ENCODE measurements around the gene TMEM238L. TPM values are rescaled to one million over a fixed set of nuclear protein-coding genes. Genes with fewer than 3 reads are reported as not detected.

The TMEM238L gene
- total RNA-seq, 4 donors from 2014 or later, result 0.22 TPM; not detected in 3

DNA sequence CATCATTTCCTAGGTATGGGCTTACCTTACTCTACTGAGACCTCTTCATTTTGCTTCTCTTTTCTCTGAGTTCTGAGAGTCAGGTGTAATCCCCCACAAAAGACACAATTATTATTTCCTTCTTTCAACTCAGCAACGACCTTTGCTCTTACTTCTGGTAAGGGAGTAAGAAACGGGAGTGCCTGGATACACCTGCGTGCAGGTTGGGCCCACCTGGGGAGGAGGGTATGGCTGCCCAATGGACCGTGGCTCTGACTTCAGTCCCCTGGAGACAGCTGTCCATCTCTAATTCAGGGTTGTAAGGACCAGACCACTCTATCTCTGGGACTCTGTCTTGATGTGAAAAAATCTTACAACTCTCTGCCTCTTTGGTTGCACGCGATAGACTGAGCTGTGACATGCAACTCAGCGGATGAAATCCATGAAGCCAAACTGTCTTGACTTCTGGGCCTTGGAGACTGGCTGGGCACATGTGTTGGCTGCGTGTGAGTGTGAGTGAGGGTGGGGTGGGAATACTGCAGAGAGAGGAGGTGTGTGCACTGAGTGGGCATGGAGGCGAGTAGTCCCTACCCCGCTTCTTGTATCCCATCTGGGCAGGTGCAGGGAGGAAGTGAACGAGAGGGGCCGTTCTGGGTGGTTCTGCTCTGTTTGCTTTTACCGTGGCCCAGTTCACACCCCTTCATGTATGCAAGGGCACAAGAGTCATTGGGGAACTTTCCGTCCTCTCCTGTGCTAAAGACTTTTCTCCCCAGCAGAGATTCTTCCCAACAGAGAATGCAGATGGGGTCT is 1.2 kb downstream of the TMEM238L start:
- Histone ChIP-seq H3K4me3 (no peak overlapping the region), H3K27ac (no peak overlapping the region), H3K36me3 (no peaks in the 10 kb centered on the region), H3K9me3 (no peaks in the 10 kb centered on the region), H3K4me1 (peaks cover 4 to 7% of the 10 kb centered on the region in 2 donors), H3K27me3 (no peaks in the 10 kb centered on the region)
- in situ Hi-C loops (cut with MboI; ENCODE audit: low sequenced_read_pairs in 4 of 4) (no loop called here), intact Hi-C loops (cut with DNase I; ENCODE audit: low total_unique reads) (no loop called here)
- no peak for DNase-seq
- no peak for TF ChIP-seq POLR2A (IDR thresholded peaks at IDR 0.05)
- no peak for TF ChIP-seq CTCF (IDR thresholded peaks at IDR 0.05 in 4 of 5, conservative IDR thresholded peaks at IDR 0.05 in 1 of 5)
- no peak for ATAC-seq

GRCh38 chr17:10799407-10799806 is 4.5 kb downstream of the TMEM238L start:
- H3K4me1 ChIP-seq, result peaks cover 4 to 7% of the 10 kb centered on the region in 2 donors
- no peak for TF ChIP-seq CTCF (IDR thresholded peaks at IDR 0.05 in 4 of 5, conservative IDR thresholded peaks at IDR 0.05 in 1 of 5)
- TF ChIP-seq POLR2A (IDR thresholded peaks at IDR 0.05), result no peak
- H3K9me3 ChIP-seq, result no peaks in the 10 kb centered on the region
- no peaks in the 10 kb centered on the region for H3K27me3 ChIP-seq
- no peaks in the 10 kb centered on the region for H3K36me3 ChIP-seq
- no peak for ATAC-seq
- H3K4me3 ChIP-seq, result no peak overlapping the region
- no peak for DNase-seq
- no peak overlapping the region for H3K27ac ChIP-seq
- intact Hi-C loops (cut with DNase I; ENCODE audit: low total_unique reads), result loop anchor here (5.0 kb wide), 1 partner anchor 48 kb away; no protein-coding TSS in a partner anchor
- in situ Hi-C loops (cut with MboI; ENCODE audit: low sequenced_read_pairs in 4 of 4), result no loop called here

DNA sequence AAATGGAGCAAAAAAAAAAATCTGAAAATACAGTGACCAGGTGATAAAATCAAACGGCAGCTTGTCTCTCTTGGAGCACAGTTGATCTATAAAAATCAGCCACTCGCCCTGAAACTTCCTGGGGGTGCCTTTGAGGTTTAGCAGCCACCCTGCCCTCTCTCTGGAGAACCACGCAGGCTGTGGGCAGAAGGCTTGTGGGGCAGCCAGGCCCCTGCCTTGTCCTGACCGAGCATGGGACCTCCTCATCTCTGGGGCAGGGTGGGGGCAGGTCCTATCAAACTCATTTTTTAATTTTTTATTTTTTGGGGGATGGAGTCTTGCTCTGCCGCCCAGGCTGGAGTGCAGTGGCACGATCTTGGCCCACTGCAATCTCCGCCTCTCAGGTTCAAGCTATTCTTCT is 5.0 kb downstream of the TMEM238L start:
- no peak overlapping the region for H3K4me3 ChIP-seq
- H3K27ac ChIP-seq, result no peak overlapping the region
- H3K36me3 ChIP-seq, result no peaks in the 10 kb centered on the region
- TF ChIP-seq POLR2A (IDR thresholded peaks at IDR 0.05) (no peak), CTCF (IDR thresholded peaks at IDR 0.05 in 4 of 5, conservative IDR thresholded peaks at IDR 0.05 in 1 of 5) (no peak)
- no peak for ATAC-seq
- no peak for DNase-seq
- in situ Hi-C loops (cut with MboI; ENCODE audit: low sequenced_read_pairs in 4 of 4) (no loop called here), intact Hi-C loops (cut with DNase I; ENCODE audit: low total_unique reads) (loop anchor here (5.0 kb wide), 1 partner anchor 48 kb away; no protein-coding TSS in a partner anchor)
- H3K4me1 ChIP-seq, result peaks cover 4 to 7% of the 10 kb centered on the region in 2 donors
- no peaks in the 10 kb centered on the region for H3K9me3 ChIP-seq
- H3K27me3 ChIP-seq, result no peaks in the 10 kb centered on the region

DNA sequence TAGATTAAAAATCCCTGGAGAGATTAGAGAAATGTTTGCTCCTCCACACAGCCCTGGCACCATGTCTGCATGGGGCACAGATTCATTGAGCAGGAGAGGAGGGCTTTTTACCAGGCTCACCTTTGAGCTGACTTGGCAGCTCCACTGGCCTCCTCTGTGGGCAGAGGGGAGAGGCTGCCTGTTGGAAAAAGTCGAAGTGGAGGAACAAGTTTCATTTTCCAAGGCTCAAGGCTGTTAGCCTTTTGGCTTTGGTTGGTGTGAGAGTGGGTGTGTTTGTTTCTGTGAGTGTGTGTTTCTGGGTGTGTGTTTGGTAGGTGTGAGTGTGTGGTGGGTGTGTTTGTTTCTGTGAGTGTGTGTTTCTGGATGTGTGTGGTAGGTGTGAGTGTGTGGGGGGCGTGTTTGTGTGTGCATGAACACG is 5.6 kb downstream of the TMEM238L start:
- TF ChIP-seq CTCF (IDR thresholded peaks at IDR 0.05 in 4 of 5, conservative IDR thresholded peaks at IDR 0.05 in 1 of 5), result no peak
- TF ChIP-seq POLR2A (IDR thresholded peaks at IDR 0.05), result no peak

More for the DNA sequence above, 5.6 kb downstream of the TMEM238L start:
- DNase-seq, result no peak
- H3K27me3 ChIP-seq, result no peaks in the 10 kb centered on the region
- H3K27ac ChIP-seq, result no peak overlapping the region
- no peak for ATAC-seq
- in situ Hi-C loops (cut with MboI; ENCODE audit: low sequenced_read_pairs in 4 of 4) (no loop called here), intact Hi-C loops (cut with DNase I; ENCODE audit: low total_unique reads) (loop anchor here (5.0 kb wide), 1 partner anchor 49 kb away; no protein-coding TSS in a partner anchor)
- H3K36me3 ChIP-seq, result no peaks in the 10 kb centered on the region
- no peak overlapping the region for H3K4me3 ChIP-seq
- peaks cover 4 to 7% of the 10 kb centered on the region in 2 donors for H3K4me1 ChIP-seq
- H3K9me3 ChIP-seq, result no peaks in the 10 kb centered on the region

Measured in gastrocnemius medialis (tissue), 4 donors.